Panc1 (cell line): Measurements from ENCODE around the gene CTR9. TPM values are rescaled to one million over a fixed set of nuclear protein-coding genes. Genes with fewer than 3 reads are reported as not detected.

Experiments used
- ATAC-seq: fragments of 200-7000 bp; cut with Tn5 transposase; 2 replicates; pipeline ENCODE4 v1.9.1; 2020; ENCODE audit warnings: mild to moderate bottlenecking, moderate library complexity
- BruUV-seq: library from RNA; stranded (reverse); fragments of 400-500 nt; replicated peaks from 2 replicates; lab custom pipeline; 2021; lab: Mats Ljungman, UMichigan
- CTCF ChIA-PET: fragments of 300-600 bp; sonication (Branson Sonifier 250); formaldehyde crosslinking; loops from one replicate; lab custom pipeline; 2022; ENCODE audit warnings: antibody characterized with exemption; lab: Charles Lee
- POLR2A ChIA-PET: fragments of 300-600 bp; sonication (Branson Sonifier 250); formaldehyde crosslinking; loops from one replicate; lab custom pipeline; 2022; ENCODE audit warnings: antibody characterized with exemption; lab: Charles Lee
- DNase-seq: peaks from one replicate; pipeline ENCODE4 v3.0.0-alpha.2; 2010; ENCODE audit warnings: low read depth, low spot score
- H3K27ac ChIP-seq: 2 replicates; pipeline ENCODE4 v1.5.1; 2011; ENCODE audit warnings: mild to moderate bottlenecking, low read length, inconsistent platforms
- H3K27me3 ChIP-seq: fragments of 200-500 bp; sonication (Bioruptor generic); 2 replicates; pipeline ENCODE4 v1.6.0; 2014; ENCODE audit warnings: low read length, inconsistent platforms; ENCODE audit not compliant: control insufficient read depth, insufficient read depth
- H3K36me3 ChIP-seq: fragments of 200-500 bp; sonication (Bioruptor generic); 2 replicates; pipeline ENCODE4 v1.5.1; 2014; ENCODE audit warnings: inconsistent platforms, mild to moderate bottlenecking, low read length, moderate library complexity; ENCODE audit not compliant: control insufficient read depth, insufficient read depth
- H3K4me1 ChIP-seq: 2 replicates; pipeline ENCODE4 v1.5.1; 2011; ENCODE audit warnings: inconsistent platforms, mild to moderate bottlenecking, low read length, moderate library complexity; ENCODE audit not compliant: control insufficient read depth, insufficient read depth
- H3K4me3 ChIP-seq, 2 experiments: 2 replicates each; pipeline ENCODE4 v1.5.1; 2011 to 2012; ENCODE audit warnings: low read depth in 2 of 2, low read length in 2 of 2, mild to moderate bottlenecking in 2 of 2, inconsistent platforms in 1 of 2, moderate library complexity in 1 of 2
- H3K9me3 ChIP-seq: fragments of 200-500 bp; sonication (Bioruptor generic); 2 replicates; pipeline ENCODE4 v1.5.1; 2014; ENCODE audit warnings: low read depth, mild to moderate bottlenecking, inconsistent platforms, low read length, moderate library complexity; ENCODE audit not compliant: control insufficient read depth, insufficient read depth
- POLR2AphosphoS5 ChIP-seq: IDR thresholded peaks from 2 replicates; pipeline ENCODE4 v1.6.1; 2012; ENCODE audit warnings: mild to moderate bottlenecking, low read depth, low read length, moderate library complexity
- SIN3A ChIP-seq: IDR thresholded peaks from 2 replicates; pipeline ENCODE4 v1.6.1; 2012; ENCODE audit warnings: low read depth, mild to moderate bottlenecking, low read length, moderate library complexity, borderline replicate concordance; ENCODE audit not compliant: insufficient read depth
- TCF7L2 ChIP-seq: IDR thresholded peaks from 2 replicates; pipeline ENCODE4 v1.6.1; 2011; ENCODE audit warnings: mild to moderate bottlenecking, low read depth, low read length, inconsistent platforms
- in situ Hi-C: cut with HindIII; loops from 2 replicates; pipeline ENCODE4 v1.10.0; 2016; ENCODE audit warnings: low sequenced_read_pairs, low pct_unique_long_range_greater_than_20kb
- intact Hi-C: fragments of 100-400 bp; cut with micrococcal nuclease; formaldehyde crosslinking; loops from one replicate; pipeline ENCODE4 v1.10.0; 2022; ENCODE audit not compliant: unreplicated experiment
- total RNA-seq: library from RNA; stranded (reverse); gene quantifications from one replicate; pipeline ENCODE4 v1.2.1, GENCODE V29; 2021; ENCODE audit not compliant: unreplicated experiment
- TF ChIP-seq, protein P1 (sequence below), 2 experiments: IDR thresholded peaks; 2 replicates each; pipeline ENCODE4 v1.6.1; 2011 to 2012; ENCODE audit warnings: low read depth in 2 of 2, control low read depth in 1 of 2, low read length in 1 of 2, mild to moderate bottlenecking in 1 of 2, moderate library complexity in 1 of 2; ENCODE audit not compliant: insufficient read depth in 1 of 2
- TF ChIP-seq, protein P2 (sequence below): fragments of 450-650 bp; IDR thresholded peaks from 2 replicates; pipeline ENCODE4 v1.5.1; 2017; ENCODE audit warnings: mild to moderate bottlenecking

CTR9 gene
- total RNA-seq, 1 experiment from 2014 or later = 60.1 TPM

DNA sequence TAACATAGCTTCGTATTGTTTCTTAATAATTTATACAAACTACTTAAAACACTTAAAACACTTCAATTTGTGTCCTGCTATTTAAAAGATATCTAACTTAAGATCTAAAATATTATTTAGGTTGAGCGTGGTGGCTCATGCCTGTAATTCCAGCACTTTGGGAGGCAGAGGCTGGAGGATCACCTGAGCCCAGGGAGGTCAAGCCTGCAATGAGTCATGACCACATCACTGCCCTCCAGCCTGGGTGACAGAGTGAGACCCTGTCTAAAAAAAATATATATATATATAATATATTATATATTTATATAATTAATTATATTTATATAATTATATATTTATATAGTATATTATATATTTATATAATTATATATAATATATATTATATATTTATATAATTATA is 4.2 kb upstream of the CTR9 start:
- no peak for ATAC-seq
- DNase-seq = no peak
- Histone ChIP-seq H3K27me3 (no peaks in the 10 kb centered on the region), H3K27ac (no peak overlapping the region), H3K4me1 (peaks cover 8% of the 10 kb centered on the region), H3K4me3 (no peak overlapping the region), H3K36me3 (no peaks in the 10 kb centered on the region), H3K9me3 (no peaks in the 10 kb centered on the region)
- in situ Hi-C loops = no loop called here
- ChIA-PET POLR2A (no interaction called here), CTCF (no interaction called here)
- BruUV-seq = no TSS peak
- intact Hi-C loops = no loop called here
- TF ChIP-seq, protein P1, sequence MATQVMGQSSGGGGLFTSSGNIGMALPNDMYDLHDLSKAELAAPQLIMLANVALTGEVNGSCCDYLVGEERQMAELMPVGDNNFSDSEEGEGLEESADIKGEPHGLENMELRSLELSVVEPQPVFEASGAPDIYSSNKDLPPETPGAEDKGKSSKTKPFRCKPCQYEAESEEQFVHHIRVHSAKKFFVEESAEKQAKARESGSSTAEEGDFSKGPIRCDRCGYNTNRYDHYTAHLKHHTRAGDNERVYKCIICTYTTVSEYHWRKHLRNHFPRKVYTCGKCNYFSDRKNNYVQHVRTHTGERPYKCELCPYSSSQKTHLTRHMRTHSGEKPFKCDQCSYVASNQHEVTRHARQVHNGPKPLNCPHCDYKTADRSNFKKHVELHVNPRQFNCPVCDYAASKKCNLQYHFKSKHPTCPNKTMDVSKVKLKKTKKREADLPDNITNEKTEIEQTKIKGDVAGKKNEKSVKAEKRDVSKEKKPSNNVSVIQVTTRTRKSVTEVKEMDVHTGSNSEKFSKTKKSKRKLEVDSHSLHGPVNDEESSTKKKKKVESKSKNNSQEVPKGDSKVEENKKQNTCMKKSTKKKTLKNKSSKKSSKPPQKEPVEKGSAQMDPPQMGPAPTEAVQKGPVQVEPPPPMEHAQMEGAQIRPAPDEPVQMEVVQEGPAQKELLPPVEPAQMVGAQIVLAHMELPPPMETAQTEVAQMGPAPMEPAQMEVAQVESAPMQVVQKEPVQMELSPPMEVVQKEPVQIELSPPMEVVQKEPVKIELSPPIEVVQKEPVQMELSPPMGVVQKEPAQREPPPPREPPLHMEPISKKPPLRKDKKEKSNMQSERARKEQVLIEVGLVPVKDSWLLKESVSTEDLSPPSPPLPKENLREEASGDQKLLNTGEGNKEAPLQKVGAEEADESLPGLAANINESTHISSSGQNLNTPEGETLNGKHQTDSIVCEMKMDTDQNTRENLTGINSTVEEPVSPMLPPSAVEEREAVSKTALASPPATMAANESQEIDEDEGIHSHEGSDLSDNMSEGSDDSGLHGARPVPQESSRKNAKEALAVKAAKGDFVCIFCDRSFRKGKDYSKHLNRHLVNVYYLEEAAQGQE (IDR thresholded peaks at IDR 0.05; ENCODE audit: insufficient read depth in 1 of 2, low read depth in 2 of 2, low read length in 1 of 2) = no peak
- no peak for TF ChIP-seq TCF7L2
- TF ChIP-seq, protein P2, sequence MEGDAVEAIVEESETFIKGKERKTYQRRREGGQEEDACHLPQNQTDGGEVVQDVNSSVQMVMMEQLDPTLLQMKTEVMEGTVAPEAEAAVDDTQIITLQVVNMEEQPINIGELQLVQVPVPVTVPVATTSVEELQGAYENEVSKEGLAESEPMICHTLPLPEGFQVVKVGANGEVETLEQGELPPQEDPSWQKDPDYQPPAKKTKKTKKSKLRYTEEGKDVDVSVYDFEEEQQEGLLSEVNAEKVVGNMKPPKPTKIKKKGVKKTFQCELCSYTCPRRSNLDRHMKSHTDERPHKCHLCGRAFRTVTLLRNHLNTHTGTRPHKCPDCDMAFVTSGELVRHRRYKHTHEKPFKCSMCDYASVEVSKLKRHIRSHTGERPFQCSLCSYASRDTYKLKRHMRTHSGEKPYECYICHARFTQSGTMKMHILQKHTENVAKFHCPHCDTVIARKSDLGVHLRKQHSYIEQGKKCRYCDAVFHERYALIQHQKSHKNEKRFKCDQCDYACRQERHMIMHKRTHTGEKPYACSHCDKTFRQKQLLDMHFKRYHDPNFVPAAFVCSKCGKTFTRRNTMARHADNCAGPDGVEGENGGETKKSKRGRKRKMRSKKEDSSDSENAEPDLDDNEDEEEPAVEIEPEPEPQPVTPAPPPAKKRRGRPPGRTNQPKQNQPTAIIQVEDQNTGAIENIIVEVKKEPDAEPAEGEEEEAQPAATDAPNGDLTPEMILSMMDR = no peak
- no peak for TF ChIP-seq POLR2AphosphoS5
- TF ChIP-seq SIN3A = no peak

DNA sequence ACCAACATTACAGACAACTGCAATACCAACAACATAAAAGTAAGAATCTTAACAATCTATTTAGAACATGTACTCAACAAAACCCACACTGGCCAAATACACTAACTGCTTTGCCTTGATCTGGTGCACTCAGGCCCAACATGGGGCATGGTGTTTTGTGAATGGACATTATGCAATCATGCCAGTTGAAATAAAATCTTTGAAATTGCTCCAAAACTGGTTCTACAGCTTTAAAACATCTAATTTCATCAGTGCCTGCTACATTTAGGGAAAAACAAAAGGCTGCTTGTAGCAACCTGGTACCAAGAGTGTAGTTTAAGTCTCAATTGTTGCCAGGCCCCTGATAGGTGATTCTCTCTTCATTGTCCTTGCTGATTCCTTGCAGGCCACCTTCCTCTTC is 3.3 kb upstream of the CTR9 start:
- ATAC-seq (no peak), DNase-seq (no peak)
- intact Hi-C loops = no loop called here
- TF ChIP-seq POLR2AphosphoS5 (no peak), TCF7L2 (no peak), SIN3A (no peak)
- TF ChIP-seq, protein P2 = no peak
- TF ChIP-seq, protein P1 (IDR thresholded peaks at IDR 0.05; ENCODE audit: insufficient read depth in 1 of 2, low read depth in 2 of 2, low read length in 1 of 2) = no peak
- no peak overlapping the region for H3K4me3 ChIP-seq
- BruUV-seq = no TSS peak
- no peaks in the 10 kb centered on the region for H3K27me3 ChIP-seq
- no peaks in the 10 kb centered on the region for H3K9me3 ChIP-seq
- in situ Hi-C loops = no loop called here
- peaks cover 11% of the 10 kb centered on the region for H3K4me1 ChIP-seq
- no peak overlapping the region for H3K27ac ChIP-seq
- H3K36me3 ChIP-seq = peaks cover under 1% of the 10 kb centered on the region; the same call in 1 of the 2 replicates
- ChIA-PET POLR2A (no interaction called here), CTCF (no interaction called here)
